Epithelial cell of esophagus (primary cell): ENCODE data around the gene ACTG1.

Experiments
- DNase-seq: peaks from one replicate; pipeline ENCODE4 v3.0.0; 2010; ENCODE audit warnings: low read depth
- H3K4me3 ChIP-seq: 2 replicates; pipeline ENCODE4 v1.5.1; 2011; ENCODE audit warnings: mild to moderate bottlenecking, low read length, control low read depth
- CTCF ChIP-seq: IDR thresholded peaks from 2 replicates; pipeline ENCODE4 v1.5.1; 2011; ENCODE audit warnings: low read depth, mild to moderate bottlenecking, low read length, control low read depth, inconsistent platforms; ENCODE audit not compliant: insufficient read depth; ENCODE audit errors: missing control alignments

ACTG1 gene

DNA sequence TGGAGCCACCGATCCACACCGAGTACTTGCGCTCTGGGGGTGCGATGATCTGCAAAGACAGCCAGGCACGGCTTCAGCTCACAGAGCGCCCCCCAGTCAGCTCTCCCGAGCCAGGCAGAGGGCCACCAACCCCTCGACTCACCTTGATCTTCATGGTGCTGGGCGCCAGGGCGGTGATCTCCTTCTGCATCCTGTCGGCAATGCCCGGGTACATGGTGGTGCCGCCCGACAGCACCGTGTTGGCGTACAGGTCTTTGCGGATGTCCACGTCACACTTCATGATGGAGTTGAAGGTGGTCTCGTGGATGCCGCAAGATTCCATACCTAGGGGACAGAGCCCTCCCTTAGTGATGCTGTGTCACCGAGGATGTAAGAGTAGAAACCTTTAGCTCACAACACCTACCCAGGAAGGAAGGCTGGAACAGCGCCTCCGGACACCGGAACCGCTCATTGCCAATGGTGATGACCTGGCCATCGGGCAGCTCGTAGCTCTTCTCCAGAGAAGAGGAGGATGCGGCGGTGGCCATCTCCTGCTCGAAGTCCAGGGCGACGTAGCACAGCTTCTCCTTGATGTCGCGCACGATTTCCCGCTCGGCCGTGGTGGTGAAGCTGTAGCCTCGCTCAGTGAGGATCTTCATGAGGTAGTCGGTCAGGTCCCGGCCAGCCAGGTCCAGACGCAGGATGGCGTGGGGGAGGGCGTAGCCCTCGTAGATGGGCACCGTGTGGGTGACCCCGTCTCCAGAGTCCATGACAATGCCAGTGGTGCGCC is 1.6 kb downstream of the ACTG1 start:
- H3K4me3 ChIP-seq = peak overlapping the region; percentile 85
- DNase-seq = no peak
- no peak for TF ChIP-seq CTCF

- TF ChIP-seq CTCF = no peak
- DNase-seq = no peak
- H3K4me3 ChIP-seq = peak overlapping the region; percentile 85
Measured at GRCh38 chr17:81509972-81510784, 2.4 kb downstream of the ACTG1 start.

- peak overlapping the region; percentile 85 for H3K4me3 ChIP-seq
- TF ChIP-seq CTCF = no peak
- peak; percentile 59 for DNase-seq
Measured at GRCh38 chr17:81509207-81509971, 3.2 kb downstream of the ACTG1 start.

GRCh38 chr17:81508639-81509206 is 3.9 kb downstream of the ACTG1 start:
- peak; percentile 76 for DNase-seq
- no peak for TF ChIP-seq CTCF
- H3K4me3 ChIP-seq = no peak overlapping the region

- DNase-seq = no peak
- TF ChIP-seq CTCF = no peak
- no peak overlapping the region for H3K4me3 ChIP-seq
Measured at GRCh38 chr17:81503619-81504018, 9.0 kb downstream of the ACTG1 start.

GRCh38 chr17:81502471-81503017 is 10.1 kb downstream of the ACTG1 start:
- no peak overlapping the region for H3K4me3 ChIP-seq
- DNase-seq = no peak
- no peak for TF ChIP-seq CTCF
